COR-L47 (cell line): ENCODE measurements around the gene AQP7.
A peak's percentile ranks its signal among the peaks of the same experiment; 100 is the strongest.
"Not testable (repeated sequence)": the region's sequence is repeated elsewhere in the genome, so short reads cannot be mapped to it uniquely, and the experiment has no call there.

Experiments
- DNase-seq: peaks from one replicate; lab custom pipeline; 2025; lab: John Stamatoyannopoulos, UW

AQP7 gene

GRCh38 chr9:33433871-33434270 is 31.5 kb upstream of the AQP7 start:
- DNase-seq: no peak

- DNase-seq: no peak
These were observed 29.1 kb upstream of the AQP7 start for GRCh38 chr9:33431420-33431819.

- no peak for DNase-seq
These were observed 28.6 kb upstream of the AQP7 start for GRCh38 chr9:33430942-33431341.

- no peak for DNase-seq
These were observed 27.1 kb upstream of the AQP7 start for GRCh38 chr9:33429256-33429985.

GRCh38 chr9:33426843-33427293 is 24.5 kb upstream of the AQP7 start:
- no peak for DNase-seq

GRCh38 chr9:33425128-33425533 is 22.8 kb upstream of the AQP7 start:
- DNase-seq: no peak

- DNase-seq: not testable (repeated sequence)
These were observed 22.1 kb upstream of the AQP7 start for GRCh38 chr9:33424492-33424891.

- not testable (repeated sequence) for DNase-seq
These were observed 21.7 kb upstream of the AQP7 start for GRCh38 chr9:33424043-33424442.

GRCh38 chr9:33419708-33420303 is 17.4 kb upstream of the AQP7 start:
- no peak for DNase-seq

GRCh38 chr9:33418090-33418489 is 15.7 kb upstream of the AQP7 start:
- no peak for DNase-seq

GRCh38 chr9:33416996-33417395 is 14.6 kb upstream of the AQP7 start:
- DNase-seq: no peak

GRCh38 chr9:33415501-33416038 is 13.2 kb upstream of the AQP7 start:
- peak; percentile 64 for DNase-seq

- no peak for DNase-seq
These were observed 12.6 kb upstream of the AQP7 start for GRCh38 chr9:33414889-33415500.

GRCh38 chr9:33414268-33414667 is 11.9 kb upstream of the AQP7 start:
- no peak for DNase-seq

- no peak for DNase-seq
These were observed 5.7 kb upstream of the AQP7 start for GRCh38 chr9:33408087-33408486.

- no peak for DNase-seq
These were observed 4.7 kb upstream of the AQP7 start for GRCh38 chr9:33407061-33407460.

GRCh38 chr9:33404788-33405362 is 2.5 kb upstream of the AQP7 start:
- peak; percentile 13 for DNase-seq

- no peak for DNase-seq
These were observed 1.8 kb upstream of the AQP7 start for GRCh38 chr9:33403941-33404787.

- not testable (repeated sequence) for DNase-seq
These were observed 559 bp downstream of the AQP7 start for GRCh38 chr9:33401809-33402208.

GRCh38 chr9:33399047-33399446 is 3.3 kb downstream of the AQP7 start:
- DNase-seq: not testable (repeated sequence)

GRCh38 chr9:33397801-33398200 is 4.6 kb downstream of the AQP7 start:
- not testable (repeated sequence) for DNase-seq
